Measurements from ENCODE around the gene NDUFS1.
"Not testable (repeated sequence)": the region's sequence is repeated elsewhere in the genome, so short reads cannot be mapped to it uniquely, and the experiment has no call there.

NDUFS1 gene

DNA sequence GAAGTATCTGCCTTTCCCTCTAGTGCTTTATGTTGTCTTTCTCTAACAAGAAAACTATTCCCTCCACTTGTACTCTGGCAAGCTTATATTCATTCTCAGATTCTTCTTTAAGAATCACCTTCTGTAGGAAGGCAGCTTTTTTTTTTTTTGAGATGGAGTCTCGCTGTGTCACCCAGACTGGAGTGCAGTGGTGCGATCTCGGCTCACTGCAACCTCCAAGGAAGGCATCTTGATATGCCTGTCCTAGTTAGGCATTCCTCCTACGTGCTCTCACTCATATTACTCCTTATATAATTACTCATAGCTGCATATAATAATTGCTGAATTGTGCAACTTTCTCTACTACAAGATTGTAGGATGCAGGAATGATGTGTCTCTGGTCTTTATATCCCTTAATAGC is 15.8 kb downstream of the NDUFS1 start:
- Histone ChIP-seq H3K27me3 (ENCODE audit: control insufficient read depth, insufficient read depth, low read length) (no peaks in the 10 kb centered on the region), H3K4me1 (ENCODE audit: control insufficient read depth, insufficient read depth, low read length) (no peaks in the 10 kb centered on the region), H3K36me3 (ENCODE audit: control insufficient read depth, insufficient read depth, low read length) (peaks cover 96% of the 10 kb centered on the region), H3K27ac (ENCODE audit: low read depth, low read length) (no peak overlapping the region), H3K4me3 (ENCODE audit: low read depth, low read length) (no peak overlapping the region), H3K9ac (ENCODE audit: low read depth, low read length) (no peak overlapping the region), H3K9me3 (ENCODE audit: control insufficient read depth, insufficient read depth, low read length) (no peaks in the 10 kb centered on the region)

- H3K36me3 ChIP-seq (ENCODE audit: control insufficient read depth, insufficient read depth, low read length), result peaks cover 95% of the 10 kb centered on the region
- H3K4me3 ChIP-seq (ENCODE audit: low read depth, low read length), result no peak overlapping the region
- H3K27me3 ChIP-seq (ENCODE audit: control insufficient read depth, insufficient read depth, low read length), result no peaks in the 10 kb centered on the region
- H3K9me3 ChIP-seq (ENCODE audit: control insufficient read depth, insufficient read depth, low read length), result no peaks in the 10 kb centered on the region
- H3K27ac ChIP-seq (ENCODE audit: low read depth, low read length), result no peak overlapping the region
- no peak overlapping the region for H3K9ac ChIP-seq (ENCODE audit: low read depth, low read length)
- H3K4me1 ChIP-seq (ENCODE audit: control insufficient read depth, insufficient read depth, low read length), result no peaks in the 10 kb centered on the region
Measured at GRCh38 chr2:206127656-206128055, 31.6 kb downstream of the NDUFS1 start.

DNA sequence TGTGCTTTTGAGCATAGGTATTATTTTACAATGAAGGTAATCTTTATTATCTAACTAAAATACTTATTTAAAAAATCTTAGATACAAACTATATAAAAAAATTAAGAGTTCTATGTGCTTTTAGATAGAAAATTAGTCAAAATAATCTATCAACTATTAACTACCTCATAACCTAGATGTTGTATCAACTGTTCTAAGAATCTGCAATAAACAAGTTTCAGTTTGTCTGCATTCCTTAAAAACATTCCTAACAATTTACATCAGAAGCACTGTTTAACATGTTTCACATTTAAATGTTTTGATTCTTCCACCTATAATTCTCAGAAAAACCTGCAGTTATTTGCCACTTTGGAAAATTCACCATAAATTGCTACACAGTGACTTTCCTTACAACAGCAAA is 33.3 kb downstream of the NDUFS1 start:
- H3K27me3 ChIP-seq (ENCODE audit: control insufficient read depth, insufficient read depth, low read length), result no peaks in the 10 kb centered on the region
- H3K9ac ChIP-seq (ENCODE audit: low read depth, low read length), result no peak overlapping the region
- H3K4me3 ChIP-seq (ENCODE audit: low read depth, low read length), result no peak overlapping the region
- no peaks in the 10 kb centered on the region for H3K4me1 ChIP-seq (ENCODE audit: control insufficient read depth, insufficient read depth, low read length)
- peaks cover 96% of the 10 kb centered on the region for H3K36me3 ChIP-seq (ENCODE audit: control insufficient read depth, insufficient read depth, low read length)
- H3K27ac ChIP-seq (ENCODE audit: low read depth, low read length), result no peak overlapping the region
- no peaks in the 10 kb centered on the region for H3K9me3 ChIP-seq (ENCODE audit: control insufficient read depth, insufficient read depth, low read length)

DNA sequence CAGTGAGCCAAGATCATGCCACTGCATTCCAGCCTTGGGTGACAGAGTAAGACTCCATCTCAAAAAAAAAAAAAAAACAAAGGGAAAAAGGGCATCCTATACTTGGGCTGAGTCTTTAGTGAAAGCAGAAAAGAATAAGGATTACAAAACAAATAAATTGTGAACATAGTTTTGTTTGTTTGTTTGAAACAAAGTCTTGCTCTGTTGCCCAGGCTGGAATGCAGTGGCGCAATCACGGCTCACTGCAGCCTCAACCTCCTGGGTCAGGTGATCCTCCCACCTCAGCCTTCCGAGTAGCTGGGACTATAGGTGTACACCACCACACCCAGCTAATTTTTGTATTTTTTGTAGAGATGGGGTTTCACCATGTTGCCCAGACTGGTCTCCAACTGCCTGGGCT is 36.7 kb downstream of the NDUFS1 start:
- peaks cover 79% of the 10 kb centered on the region for H3K36me3 ChIP-seq (ENCODE audit: control insufficient read depth, insufficient read depth, low read length)
- H3K9ac ChIP-seq (ENCODE audit: low read depth, low read length); H3K27ac ChIP-seq (ENCODE audit: low read depth, low read length); H3K4me3 ChIP-seq (ENCODE audit: low read depth, low read length); H3K27me3 ChIP-seq (ENCODE audit: control insufficient read depth, insufficient read depth, low read length); H3K9me3 ChIP-seq (ENCODE audit: control insufficient read depth, insufficient read depth, low read length); H3K4me1 ChIP-seq (ENCODE audit: control insufficient read depth, insufficient read depth, low read length): not testable (repeated sequence)

- Histone ChIP-seq H3K27ac (ENCODE audit: low read depth, low read length) (no peak overlapping the region), H3K36me3 (ENCODE audit: control insufficient read depth, insufficient read depth, low read length) (peaks cover 25% of the 10 kb centered on the region), H3K27me3 (ENCODE audit: control insufficient read depth, insufficient read depth, low read length) (no peaks in the 10 kb centered on the region), H3K4me1 (ENCODE audit: control insufficient read depth, insufficient read depth, low read length) (no peaks in the 10 kb centered on the region), H3K4me3 (ENCODE audit: low read depth, low read length) (no peak overlapping the region), H3K9ac (ENCODE audit: low read depth, low read length) (no peak overlapping the region), H3K9me3 (ENCODE audit: control insufficient read depth, insufficient read depth, low read length) (no peaks in the 10 kb centered on the region)
Measured at GRCh38 chr2:206116278-206116677, 43.0 kb downstream of the NDUFS1 start.

DNA sequence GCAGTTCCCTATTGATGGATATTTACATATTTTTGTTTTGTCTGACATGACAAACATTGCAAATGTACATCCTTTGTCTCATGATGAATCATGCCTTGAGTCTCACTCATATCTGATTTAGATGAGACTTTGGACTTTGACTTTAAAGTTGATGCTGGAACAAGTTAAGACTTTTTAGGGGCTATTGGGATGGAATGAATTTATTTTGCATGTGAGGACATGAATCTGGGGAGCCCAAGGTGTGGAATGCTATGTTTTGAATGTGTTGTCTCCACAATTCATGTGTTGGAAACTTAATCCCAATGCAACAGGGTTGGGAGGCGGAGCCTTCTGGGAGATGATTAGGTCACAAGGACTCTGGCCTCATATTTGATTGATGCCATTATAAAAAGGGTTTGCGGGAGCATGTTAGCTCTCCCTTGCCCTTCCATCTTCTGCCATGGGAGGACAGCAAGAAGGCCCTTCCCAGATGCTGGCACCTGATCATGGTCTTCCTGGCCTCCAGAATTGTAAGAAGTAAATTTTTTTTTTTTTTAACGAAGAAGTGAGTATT is 44.1 kb downstream of the NDUFS1 start:
- H3K9ac ChIP-seq (ENCODE audit: low read depth, low read length), result no peak overlapping the region
- H3K27me3 ChIP-seq (ENCODE audit: control insufficient read depth, insufficient read depth, low read length), result no peaks in the 10 kb centered on the region
- H3K27ac ChIP-seq (ENCODE audit: low read depth, low read length), result no peak overlapping the region
- H3K9me3 ChIP-seq (ENCODE audit: control insufficient read depth, insufficient read depth, low read length), result no peaks in the 10 kb centered on the region
- H3K4me1 ChIP-seq (ENCODE audit: control insufficient read depth, insufficient read depth, low read length), result no peaks in the 10 kb centered on the region
- no peak overlapping the region for H3K4me3 ChIP-seq (ENCODE audit: low read depth, low read length)
- H3K36me3 ChIP-seq (ENCODE audit: control insufficient read depth, insufficient read depth, low read length), result peaks cover 14% of the 10 kb centered on the region

- Histone ChIP-seq H3K9ac (ENCODE audit: low read depth, low read length) (no peak overlapping the region), H3K4me1 (ENCODE audit: control insufficient read depth, insufficient read depth, low read length) (no peaks in the 10 kb centered on the region), H3K27me3 (ENCODE audit: control insufficient read depth, insufficient read depth, low read length) (no peaks in the 10 kb centered on the region), H3K4me3 (ENCODE audit: low read depth, low read length) (no peak overlapping the region), H3K9me3 (ENCODE audit: control insufficient read depth, insufficient read depth, low read length) (no peaks in the 10 kb centered on the region), H3K27ac (ENCODE audit: low read depth, low read length) (no peak overlapping the region), H3K36me3 (ENCODE audit: control insufficient read depth, insufficient read depth, low read length) (0 out of 2 replicates have a peak, but pooled peaks cover 9% of the 10 kb centered on the region)
Measured at GRCh38 chr2:206112846-206113547, 46.2 kb downstream of the NDUFS1 start.

- Histone ChIP-seq H3K4me3 (ENCODE audit: low read depth, low read length) (no peak overlapping the region), H3K27me3 (ENCODE audit: control insufficient read depth, insufficient read depth, low read length) (no peaks in the 10 kb centered on the region), H3K9me3 (ENCODE audit: control insufficient read depth, insufficient read depth, low read length) (no peaks in the 10 kb centered on the region), H3K4me1 (ENCODE audit: control insufficient read depth, insufficient read depth, low read length) (no peaks in the 10 kb centered on the region), H3K27ac (ENCODE audit: low read depth, low read length) (no peak overlapping the region), H3K36me3 (ENCODE audit: control insufficient read depth, insufficient read depth, low read length) (0 out of 2 replicates have a peak, but pooled peaks cover 6% of the 10 kb centered on the region), H3K9ac (ENCODE audit: low read depth, low read length) (no peak overlapping the region)
Measured at GRCh38 chr2:206112108-206112507, 47.1 kb downstream of the NDUFS1 start.

DNA sequence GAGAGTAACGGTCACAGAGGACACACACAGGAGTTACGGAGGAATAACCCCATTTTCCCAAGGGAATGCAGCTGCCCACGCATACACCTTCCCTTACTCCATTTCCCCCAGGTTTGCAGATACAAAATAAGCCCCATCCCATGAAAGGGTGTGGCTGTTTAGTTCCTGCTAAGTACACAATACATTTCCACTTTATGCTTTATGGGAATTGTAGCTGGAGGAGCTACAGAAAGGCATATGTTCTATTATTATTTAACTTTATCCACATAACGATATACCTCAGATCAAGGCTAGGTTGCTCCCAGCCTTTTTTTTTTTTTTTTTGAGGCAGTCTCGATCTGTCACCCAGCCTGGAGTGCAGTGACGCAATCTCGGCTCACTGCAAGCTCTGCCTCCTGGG is 50.5 kb downstream of the NDUFS1 start:
- no peak overlapping the region for H3K27ac ChIP-seq (ENCODE audit: low read depth, low read length)
- no peaks in the 10 kb centered on the region for H3K4me1 ChIP-seq (ENCODE audit: control insufficient read depth, insufficient read depth, low read length)
- H3K36me3 ChIP-seq (ENCODE audit: control insufficient read depth, insufficient read depth, low read length), result no peaks in the 10 kb centered on the region
- H3K9me3 ChIP-seq (ENCODE audit: control insufficient read depth, insufficient read depth, low read length), result no peaks in the 10 kb centered on the region
- no peak overlapping the region for H3K4me3 ChIP-seq (ENCODE audit: low read depth, low read length)
- H3K9ac ChIP-seq (ENCODE audit: low read depth, low read length), result no peak overlapping the region
- no peaks in the 10 kb centered on the region for H3K27me3 ChIP-seq (ENCODE audit: control insufficient read depth, insufficient read depth, low read length)

- H3K9me3 ChIP-seq (ENCODE audit: control insufficient read depth, insufficient read depth, low read length), result no peaks in the 10 kb centered on the region
- no peaks in the 10 kb centered on the region for H3K36me3 ChIP-seq (ENCODE audit: control insufficient read depth, insufficient read depth, low read length)
- no peak overlapping the region for H3K27ac ChIP-seq (ENCODE audit: low read depth, low read length)
- no peaks in the 10 kb centered on the region for H3K27me3 ChIP-seq (ENCODE audit: control insufficient read depth, insufficient read depth, low read length)
- H3K4me1 ChIP-seq (ENCODE audit: control insufficient read depth, insufficient read depth, low read length), result no peaks in the 10 kb centered on the region
- H3K4me3 ChIP-seq (ENCODE audit: low read depth, low read length), result no peak overlapping the region
- no peak overlapping the region for H3K9ac ChIP-seq (ENCODE audit: low read depth, low read length)
Measured at GRCh38 chr2:206105541-206105940, 53.7 kb downstream of the NDUFS1 start.

DNA sequence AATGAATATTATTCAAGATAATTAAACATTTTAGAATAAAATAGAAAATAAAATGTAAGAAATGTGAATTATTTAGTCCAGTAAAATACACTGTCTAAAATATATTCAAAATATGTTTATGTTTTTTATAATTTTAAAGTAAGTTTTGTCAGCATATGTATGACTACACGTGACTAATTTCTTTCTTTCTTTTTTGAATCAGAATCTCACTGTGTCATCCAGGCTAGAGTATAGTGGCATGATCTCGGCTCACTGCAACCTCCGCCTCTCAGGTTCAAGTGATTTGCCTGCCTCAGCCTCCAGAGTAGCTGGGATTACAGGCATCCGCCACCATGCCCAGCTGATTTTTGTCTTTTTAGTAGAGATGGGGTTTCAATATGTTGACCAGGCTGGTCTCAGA is 54.2 kb downstream of the NDUFS1 start:
- H3K9me3 ChIP-seq (ENCODE audit: control insufficient read depth, insufficient read depth, low read length), result no peaks in the 10 kb centered on the region
- H3K4me3 ChIP-seq (ENCODE audit: low read depth, low read length), result no peak overlapping the region
- H3K27me3 ChIP-seq (ENCODE audit: control insufficient read depth, insufficient read depth, low read length), result no peaks in the 10 kb centered on the region
- no peaks in the 10 kb centered on the region for H3K4me1 ChIP-seq (ENCODE audit: control insufficient read depth, insufficient read depth, low read length)
- no peak overlapping the region for H3K9ac ChIP-seq (ENCODE audit: low read depth, low read length)
- H3K27ac ChIP-seq (ENCODE audit: low read depth, low read length), result no peak overlapping the region
- H3K36me3 ChIP-seq (ENCODE audit: control insufficient read depth, insufficient read depth, low read length), result no peaks in the 10 kb centered on the region
